Measurements from ENCODE around the gene RNASEH2A. TPM values are rescaled to one million over a fixed set of nuclear protein-coding genes. Genes with fewer than 3 reads are reported as not detected.

Gene RNASEH2A
- total and polyA plus RNA-seq, 11 donors = 0.63 to 8.6 (median 4.0) TPM

GRCh38 chr19:12836529-12836863 lies 30.1 kb downstream of the RNASEH2A start:
- intact Hi-C loops (cut with DNase I) = no loop called here
- Histone ChIP-seq H3K27me3 (peaks cover 46 to 99% (median 96%) of the 10 kb centered on the region in 9 donors), H3K27ac (no peak overlapping the region), H3K36me3 (no peaks in the 10 kb centered on the region), H3K4me3 (no peak overlapping the region), H3K9me3 (no peaks in the 10 kb centered on the region), H3K4me1 (peaks cover 0 to 42% (median 13%) of the 10 kb centered on the region in 12 donors)
- 6 to 12% (median 8%) methylated on average over 4 to 6 of the region's 6 CpGs for WGBS, 4 donors
- TF ChIP-seq CTCF (IDR thresholded peaks at IDR 0.05) (no peak), POLR2A (IDR thresholded peaks at IDR 0.05) (no peak)
- ATAC-seq = no peak
- DNase-seq = no peak

GRCh38 chr19:12837225-12837624 lies 30.8 kb downstream of the RNASEH2A start:
- H3K36me3 ChIP-seq = no peaks in the 10 kb centered on the region
- no peak for DNase-seq
- 78 to 86% (median 83%) methylated on average over 4 of the region's 4 CpGs for WGBS, 4 donors
- H3K9me3 ChIP-seq = no peaks in the 10 kb centered on the region
- peaks cover 41 to 98% (median 96%) of the 10 kb centered on the region in 9 donors for H3K27me3 ChIP-seq
- TF ChIP-seq CTCF (IDR thresholded peaks at IDR 0.05) (no peak), POLR2A (IDR thresholded peaks at IDR 0.05) (no peak)
- H3K4me3 ChIP-seq = no peak overlapping the region
- H3K4me1 ChIP-seq = peaks cover 0 to 42% (median 13%) of the 10 kb centered on the region in 12 donors
- intact Hi-C loops (cut with DNase I) = no loop called here
- no peak overlapping the region for H3K27ac ChIP-seq
- no peak for ATAC-seq

GRCh38 chr19:12838182-12838885 lies 31.9 kb downstream of the RNASEH2A start, which contains the start of gene MAST1:
Gene MAST1 (plus strand): TSS chr19:12838515. CDS start chr19:12838573, 58 bp downstream.
- intact Hi-C loops (cut with DNase I) = no loop called here
- ATAC-seq = peak in 3 of 4 donors; percentile 44 to 73 (median 68)
- Histone ChIP-seq H3K9me3 (no peaks in the 10 kb centered on the region), H3K36me3 (no peaks in the 10 kb centered on the region), H3K27me3 (peaks cover 43 to 98% (median 94%) of the 10 kb centered on the region in 9 donors), H3K4me1 (peaks cover 0 to 31% (median 11%) of the 10 kb centered on the region in 12 donors), H3K4me3 (peak within 1 kb of the TSS in 10 of 12 donors; percentile 8 to 43 (median 30)), H3K27ac (no peak within 1 kb of the TSS)
- TF ChIP-seq POLR2A (IDR thresholded peaks at IDR 0.05) (no peak), CTCF (IDR thresholded peaks at IDR 0.05) (peak in 9 of 12 donors; percentile 23 to 72 (median 48))
- DNase-seq = no peak
- 1 to 3% (median 1%) methylated on average over 10 to 69 of the region's 69 CpGs for WGBS, 4 donors

GRCh38 chr19:12838886-12839756 lies 32.7 kb downstream of the RNASEH2A start:
- intact Hi-C loops (cut with DNase I) = no loop called here
- Histone ChIP-seq H3K36me3 (no peaks in the 10 kb centered on the region), H3K9me3 (no peaks in the 10 kb centered on the region), H3K4me1 (peaks cover 0 to 25% (median 7%) of the 10 kb centered on the region in 12 donors), H3K27ac (no peak overlapping the region), H3K4me3 (peak overlapping the region in 3 of 12 donors; percentile 8 to 43 (median 42)), H3K27me3 (peaks cover 42 to 99% (median 95%) of the 10 kb centered on the region in 9 donors)
- no peak for TF ChIP-seq POLR2A (IDR thresholded peaks at IDR 0.05)
- TF ChIP-seq CTCF (IDR thresholded peaks at IDR 0.05) = no peak
- no peak for DNase-seq
- ATAC-seq = no peak
- WGBS, 4 donors = 20 to 25% (median 21%) methylated on average over 17 to 21 of the region's 21 CpGs

All from heart left ventricle (tissue), 16 donors.